Panc1 (cell line): ENCODE data around the gene NECTIN4. TPM values are rescaled to one million over a fixed set of nuclear protein-coding genes. Genes with fewer than 3 reads are reported as not detected.

Source experiments
- ATAC-seq: fragments of 200-7000 bp; cut with Tn5 transposase; 2 replicates; pipeline ENCODE4 v1.9.1; 2020; ENCODE audit warnings: mild to moderate bottlenecking, moderate library complexity
- BruUV-seq: library from RNA; stranded (reverse); fragments of 400-500 nt; replicated peaks from 2 replicates; lab custom pipeline; 2021; lab: Mats Ljungman, UMichigan
- CTCF ChIA-PET: fragments of 300-600 bp; sonication (Branson Sonifier 250); formaldehyde crosslinking; loops from one replicate; lab custom pipeline; 2022; ENCODE audit warnings: antibody characterized with exemption; lab: Charles Lee
- POLR2A ChIA-PET: fragments of 300-600 bp; sonication (Branson Sonifier 250); formaldehyde crosslinking; loops from one replicate; lab custom pipeline; 2022; ENCODE audit warnings: antibody characterized with exemption; lab: Charles Lee
- DNase-seq: peaks from one replicate; pipeline ENCODE4 v3.0.0-alpha.2; 2010; ENCODE audit warnings: low read depth, low spot score
- H3K27ac ChIP-seq: 2 replicates; pipeline ENCODE4 v1.5.1; 2011; ENCODE audit warnings: mild to moderate bottlenecking, low read length, inconsistent platforms
- H3K27me3 ChIP-seq: fragments of 200-500 bp; sonication (Bioruptor generic); 2 replicates; pipeline ENCODE4 v1.6.0; 2014; ENCODE audit warnings: low read length, inconsistent platforms; ENCODE audit not compliant: control insufficient read depth, insufficient read depth
- H3K36me3 ChIP-seq: fragments of 200-500 bp; sonication (Bioruptor generic); 2 replicates; pipeline ENCODE4 v1.5.1; 2014; ENCODE audit warnings: inconsistent platforms, mild to moderate bottlenecking, low read length, moderate library complexity; ENCODE audit not compliant: control insufficient read depth, insufficient read depth
- H3K4me1 ChIP-seq: 2 replicates; pipeline ENCODE4 v1.5.1; 2011; ENCODE audit warnings: inconsistent platforms, mild to moderate bottlenecking, low read length, moderate library complexity; ENCODE audit not compliant: control insufficient read depth, insufficient read depth
- H3K4me3 ChIP-seq, 2 experiments: 2 replicates each; pipeline ENCODE4 v1.5.1; 2011 to 2012; ENCODE audit warnings: low read depth in 2 of 2, low read length in 2 of 2, mild to moderate bottlenecking in 2 of 2, inconsistent platforms in 1 of 2, moderate library complexity in 1 of 2
- H3K9me3 ChIP-seq: fragments of 200-500 bp; sonication (Bioruptor generic); 2 replicates; pipeline ENCODE4 v1.5.1; 2014; ENCODE audit warnings: low read depth, mild to moderate bottlenecking, inconsistent platforms, low read length, moderate library complexity; ENCODE audit not compliant: control insufficient read depth, insufficient read depth
- CTCF ChIP-seq: fragments of 450-650 bp; IDR thresholded peaks from 2 replicates; pipeline ENCODE4 v1.5.1; 2017; ENCODE audit warnings: mild to moderate bottlenecking
- POLR2AphosphoS5 ChIP-seq: IDR thresholded peaks from 2 replicates; pipeline ENCODE4 v1.6.1; 2012; ENCODE audit warnings: mild to moderate bottlenecking, low read depth, low read length, moderate library complexity
- REST ChIP-seq, 2 experiments: IDR thresholded peaks; 2 replicates each; pipeline ENCODE4 v1.6.1; 2011 to 2012; ENCODE audit warnings: low read depth in 2 of 2, control low read depth in 1 of 2, low read length in 1 of 2, mild to moderate bottlenecking in 1 of 2, moderate library complexity in 1 of 2; ENCODE audit not compliant: insufficient read depth in 1 of 2
- SIN3A ChIP-seq: IDR thresholded peaks from 2 replicates; pipeline ENCODE4 v1.6.1; 2012; ENCODE audit warnings: low read depth, mild to moderate bottlenecking, low read length, moderate library complexity, borderline replicate concordance; ENCODE audit not compliant: insufficient read depth
- TCF7L2 ChIP-seq: IDR thresholded peaks from 2 replicates; pipeline ENCODE4 v1.6.1; 2011; ENCODE audit warnings: mild to moderate bottlenecking, low read depth, low read length, inconsistent platforms
- in situ Hi-C: cut with HindIII; loops from 2 replicates; pipeline ENCODE4 v1.10.0; 2016; ENCODE audit warnings: low sequenced_read_pairs, low pct_unique_long_range_greater_than_20kb
- intact Hi-C: fragments of 100-400 bp; cut with micrococcal nuclease; formaldehyde crosslinking; loops from one replicate; pipeline ENCODE4 v1.10.0; 2022; ENCODE audit not compliant: unreplicated experiment
- total RNA-seq: library from RNA; stranded (reverse); gene quantifications from one replicate; pipeline ENCODE4 v1.2.1, GENCODE V29; 2021; ENCODE audit not compliant: unreplicated experiment

The NECTIN4 gene
- total RNA-seq, 1 experiment from 2014 or later = not detected

GRCh38 chr1:161080441-161081405 lies 8.6 kb downstream of the NECTIN4 start:
- Histone ChIP-seq H3K27ac (no peak overlapping the region), H3K4me3 (no peak overlapping the region), H3K27me3 (no peaks in the 10 kb centered on the region), H3K9me3 (no peaks in the 10 kb centered on the region), H3K4me1 (peaks cover 4% of the 10 kb centered on the region; the same call in 1 of the 2 replicates), H3K36me3 (no peaks in the 10 kb centered on the region)
- BruUV-seq = no TSS peak
- POLR2A ChIA-PET = interaction anchor here (0.6 kb wide), 1 partner anchor 74 kb away, joined by 4 read pairs; no protein-coding TSS in a partner anchor
- TF ChIP-seq SIN3A (no peak), TCF7L2 (no peak)
- intact Hi-C loops = no loop called here
- in situ Hi-C loops = no loop called here
- no peak for DNase-seq
- no peak for ATAC-seq
- CTCF ChIA-PET = no interaction called here

- in situ Hi-C loops = no loop called here
- H3K4me1 ChIP-seq = peaks cover 4% of the 10 kb centered on the region; the same call in 1 of the 2 replicates
- POLR2A ChIA-PET = no interaction called here
These were observed 9.8 kb downstream of the NECTIN4 start for GRCh38 chr1:161079436-161080110.

More at GRCh38 chr1:161079436-161080110, 9.8 kb downstream of the NECTIN4 start:
- no peak for ATAC-seq
- H3K4me3 ChIP-seq = no peak overlapping the region
- no peak overlapping the region for H3K27ac ChIP-seq
- no peak for DNase-seq
- CTCF ChIA-PET = interaction anchor here (0.6 kb wide), 1 partner anchor 89 kb away, joined by 5 read pairs; no protein-coding TSS in a partner anchor
- BruUV-seq = no TSS peak
- H3K27me3 ChIP-seq = no peaks in the 10 kb centered on the region
- TF ChIP-seq CTCF (no peak), REST (IDR thresholded peaks at IDR 0.05; ENCODE audit: insufficient read depth in 1 of 2, low read depth in 2 of 2, low read length in 1 of 2) (no peak), TCF7L2 (no peak), POLR2AphosphoS5 (no peak), SIN3A (no peak)
- no peaks in the 10 kb centered on the region for H3K36me3 ChIP-seq
- H3K9me3 ChIP-seq = no peaks in the 10 kb centered on the region
- intact Hi-C loops = no loop called here
